ENCODE data around the gene MTUS2.
"Not testable (repeated sequence)": the region's sequence is repeated elsewhere in the genome, so short reads cannot be mapped to it uniquely, and the experiment has no call there.

MTUS2 gene

DNA sequence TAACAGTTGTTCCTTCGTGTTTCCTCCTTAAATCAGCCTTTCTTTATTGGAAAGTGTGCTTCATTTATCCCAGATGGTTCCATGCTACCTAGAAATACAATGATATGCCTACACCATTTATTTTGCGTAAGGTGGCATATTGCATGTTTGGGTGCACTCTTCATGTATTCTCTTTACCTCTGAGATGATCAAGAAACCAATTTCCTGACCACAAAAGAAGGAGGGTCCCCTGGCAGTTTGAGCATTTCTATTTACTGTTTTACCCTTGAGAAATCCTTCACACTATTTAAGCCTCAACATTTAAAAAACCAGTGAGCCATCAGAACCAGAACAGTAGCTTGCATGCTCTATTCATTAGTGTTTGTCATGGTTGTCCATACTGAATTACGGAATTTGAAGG is 354.0 kb downstream of the MTUS2 start:
- DNase-seq = no peak

GRCh38 chr13:29175250-29175873 is 355.2 kb downstream of the MTUS2 start:
- no peak for DNase-seq

DNA sequence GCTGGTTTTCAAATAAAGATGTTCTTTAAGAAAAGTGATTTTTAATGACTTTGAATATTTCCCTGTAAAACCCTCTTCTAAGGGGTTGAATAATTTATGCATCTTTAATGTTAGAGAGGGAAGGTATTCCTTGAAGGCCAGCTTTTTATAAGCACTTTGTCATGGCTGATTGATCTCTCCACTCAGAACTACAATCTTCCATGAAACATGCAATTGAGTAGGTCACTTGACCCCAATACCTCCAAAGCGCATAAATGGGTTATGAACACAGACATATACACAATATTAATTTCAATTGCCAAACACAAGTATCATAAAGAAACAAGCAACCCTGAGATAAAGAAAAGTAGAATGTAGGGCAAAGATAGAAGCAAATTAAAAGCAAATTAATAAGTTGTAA is 359.9 kb downstream of the MTUS2 start:
- DNase-seq = no peak

GRCh38 chr13:29182216-29182615 is 362.1 kb downstream of the MTUS2 start:
- DNase-seq = no peak

DNA sequence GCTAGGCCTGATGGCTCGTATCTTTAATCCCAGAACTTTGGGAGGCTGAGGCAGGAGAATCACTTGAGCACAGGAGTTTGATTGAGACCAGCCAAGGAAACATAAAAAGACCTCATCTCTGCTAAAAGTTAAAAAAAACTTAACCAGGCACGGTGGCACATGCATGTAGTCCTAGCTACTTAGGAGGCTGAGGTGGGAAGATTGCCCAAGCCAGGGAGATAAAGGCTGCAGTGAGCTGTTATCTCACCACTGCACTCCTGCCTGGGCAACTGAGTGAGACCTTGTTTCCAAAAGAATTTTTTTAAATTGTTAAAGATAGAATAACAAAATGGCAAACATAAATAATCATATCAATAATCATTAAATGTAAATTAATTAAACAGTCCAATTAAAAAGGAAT is 365.8 kb downstream of the MTUS2 start:
- DNase-seq = no peak

- DNase-seq = no peak
Measured at GRCh38 chr13:29187584-29187983, 367.4 kb downstream of the MTUS2 start.

DNA sequence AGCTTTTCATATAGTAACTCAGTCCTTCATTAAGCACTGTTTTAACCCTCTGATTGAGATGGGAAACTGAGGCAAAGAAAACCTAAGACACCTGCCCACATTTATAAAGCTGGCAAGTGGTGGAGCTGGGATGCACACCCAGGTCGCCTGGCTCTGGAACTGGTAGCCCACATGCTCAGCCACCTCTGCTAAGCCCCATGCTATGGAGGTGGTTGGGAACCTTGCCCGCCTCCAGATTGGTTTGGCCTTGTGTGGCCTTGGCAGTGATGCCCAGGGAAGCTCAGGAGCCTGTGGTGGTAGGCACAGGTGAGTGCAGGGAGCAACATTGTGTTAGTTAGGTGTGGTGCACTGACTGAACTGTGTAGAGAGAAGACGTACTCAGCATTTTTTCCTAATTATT is 370.2 kb downstream of the MTUS2 start:
- no peak for DNase-seq

DNA sequence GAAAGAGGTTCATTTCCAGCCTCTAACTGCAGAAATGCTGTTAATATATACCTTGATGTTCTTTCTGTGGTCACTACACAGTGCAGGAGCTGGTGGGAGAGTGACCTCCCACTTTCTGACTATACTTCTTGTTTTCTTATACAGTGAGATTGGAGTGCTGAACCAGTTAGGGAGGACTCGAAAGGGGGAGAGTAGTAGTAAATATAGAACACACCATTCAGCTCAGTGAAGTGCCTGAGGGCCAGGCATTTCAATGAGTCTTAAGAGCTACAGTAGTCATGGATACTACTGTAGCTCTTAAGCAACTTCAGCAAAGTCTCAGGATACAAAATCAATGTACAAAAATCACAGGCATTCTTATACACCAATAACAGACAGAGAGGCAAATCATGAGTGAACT is 372.9 kb downstream of the MTUS2 start:
- DNase-seq = no peak

DNA sequence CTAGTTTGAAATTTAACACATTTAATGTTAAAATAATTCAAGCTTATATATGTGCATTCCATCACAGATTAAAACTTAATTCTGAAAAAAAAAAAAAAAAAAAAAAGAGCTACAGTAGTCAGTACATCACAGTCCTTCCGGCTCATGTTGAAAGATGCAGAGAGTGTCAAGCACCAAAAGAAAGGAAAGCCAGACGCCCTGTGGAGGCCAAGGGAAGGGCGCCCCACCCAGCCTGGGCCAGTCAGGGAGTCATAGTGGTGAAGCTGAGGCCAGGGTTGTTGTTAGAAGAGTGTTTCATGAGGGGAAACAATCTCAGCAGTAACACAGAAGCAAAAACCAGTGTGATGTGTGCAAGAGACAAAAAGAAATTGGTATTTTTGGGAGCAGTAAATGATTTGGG is 375.3 kb downstream of the MTUS2 start:
- no peak for DNase-seq

GRCh38 chr13:29196409-29197074 is 376.4 kb downstream of the MTUS2 start:
- DNase-seq = no peak

DNA sequence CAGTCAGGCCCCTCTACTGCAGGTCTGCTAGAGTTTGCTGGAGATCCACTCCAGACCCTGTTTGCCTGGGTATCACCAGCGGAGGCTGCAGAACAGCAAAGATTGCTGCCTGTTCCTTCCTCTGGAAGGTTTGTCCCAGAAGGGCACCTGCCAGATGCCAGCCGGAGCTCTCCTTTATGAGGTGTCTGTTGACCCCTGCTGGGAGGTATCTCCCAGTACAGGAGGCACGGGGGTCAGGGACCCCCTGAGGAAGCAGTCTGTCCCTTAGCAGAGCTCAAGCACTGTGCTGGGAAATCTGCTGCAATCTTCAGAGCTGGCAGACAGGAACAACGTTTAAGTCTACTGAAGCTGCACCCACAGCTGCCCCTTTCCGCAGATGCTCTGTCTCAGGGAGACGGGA is 382.6 kb downstream of the MTUS2 start:
- not testable (repeated sequence) for DNase-seq

GRCh38 chr13:29204651-29205050 is 384.5 kb downstream of the MTUS2 start:
- DNase-seq = no peak

DNA sequence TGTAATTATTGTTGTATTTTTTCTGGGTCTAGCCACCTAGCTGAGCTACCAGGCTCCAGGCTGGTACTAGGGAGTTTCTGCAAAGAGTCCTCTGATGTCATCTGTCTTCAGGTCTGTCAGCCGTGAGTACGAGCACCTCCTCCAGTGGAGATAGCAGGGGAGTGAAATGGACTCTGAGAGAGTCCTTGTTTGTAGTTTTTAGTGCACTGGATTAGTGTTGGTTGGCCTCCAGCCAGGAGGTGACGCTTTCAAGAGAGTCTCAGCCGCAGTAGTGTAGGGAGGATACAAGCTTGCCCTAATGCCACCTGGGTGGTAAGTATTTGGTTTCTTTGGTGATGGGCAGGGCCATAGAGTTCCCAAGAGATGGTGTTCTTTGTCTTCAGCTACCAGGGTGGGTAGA is 390.5 kb downstream of the MTUS2 start:
- no peak for DNase-seq

- not testable (repeated sequence) for DNase-seq
Measured at GRCh38 chr13:29211162-29211561, 391.0 kb downstream of the MTUS2 start.

- no peak for DNase-seq
Measured at GRCh38 chr13:29222458-29222857, 402.3 kb downstream of the MTUS2 start.

GRCh38 chr13:29224206-29224605 is 404.1 kb downstream of the MTUS2 start:
- no peak for DNase-seq

DNA sequence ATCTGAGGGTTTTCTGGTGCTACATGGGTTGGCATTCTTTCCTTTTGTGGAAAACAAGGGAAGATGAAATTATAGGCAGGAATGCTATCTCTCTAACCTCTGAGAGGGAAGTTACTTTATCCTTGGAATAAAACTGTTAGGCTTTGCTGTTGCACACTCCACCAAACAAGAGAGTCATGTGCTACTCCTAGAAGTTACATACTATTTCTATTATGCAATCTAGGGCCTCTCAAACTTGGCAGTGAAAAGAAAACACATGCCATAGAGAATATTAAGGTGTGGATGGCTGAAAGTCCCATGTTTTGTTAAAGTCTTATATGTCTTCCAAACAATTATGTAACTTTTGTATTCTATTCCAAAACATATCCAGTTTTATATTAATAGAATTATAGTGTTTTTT is 407.4 kb downstream of the MTUS2 start:
- no peak for DNase-seq

- DNase-seq = no peak
Measured at GRCh38 chr13:29230299-29230845, 410.2 kb downstream of the MTUS2 start.

DNA sequence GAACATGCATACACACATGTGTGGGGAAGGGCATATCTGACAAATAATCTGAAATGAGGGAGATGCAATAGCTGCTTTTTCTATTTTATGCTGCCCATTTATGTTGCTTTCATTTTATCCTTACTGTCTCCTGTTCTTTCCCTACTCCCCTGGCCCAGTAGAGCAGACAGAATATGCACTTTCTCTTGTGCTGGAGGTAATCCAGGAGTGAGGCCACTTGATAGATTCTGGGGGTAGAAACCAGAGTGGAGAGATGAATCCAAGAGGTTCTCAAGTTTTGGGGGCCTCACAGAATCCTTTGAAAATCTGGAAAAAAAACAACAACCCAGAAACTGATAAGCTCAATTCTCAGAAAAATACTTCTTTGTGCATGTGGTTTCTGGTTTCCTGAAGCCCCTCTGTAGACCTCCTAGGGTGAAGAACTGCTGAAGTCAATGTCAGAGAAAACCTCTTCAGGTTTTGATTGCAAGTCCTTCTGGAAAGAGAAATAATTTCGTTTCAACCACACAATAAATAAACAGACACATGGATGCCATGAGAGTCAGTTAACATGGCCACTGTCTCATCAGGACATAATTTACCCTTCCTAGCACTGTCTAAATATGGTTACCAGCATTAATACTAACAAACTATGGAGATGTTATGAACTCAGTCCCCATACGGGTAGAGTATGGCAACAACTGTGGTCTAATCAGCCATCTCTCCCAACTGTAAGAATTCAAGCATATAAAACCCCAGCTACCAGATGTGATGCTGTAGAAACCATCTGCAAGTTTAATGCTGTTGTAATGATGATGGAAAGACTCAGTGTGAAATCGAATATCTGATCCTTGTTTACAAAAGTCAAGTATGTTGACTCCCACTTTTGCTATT is 419.8 kb downstream of the MTUS2 start:
- no peak for DNase-seq

DNA sequence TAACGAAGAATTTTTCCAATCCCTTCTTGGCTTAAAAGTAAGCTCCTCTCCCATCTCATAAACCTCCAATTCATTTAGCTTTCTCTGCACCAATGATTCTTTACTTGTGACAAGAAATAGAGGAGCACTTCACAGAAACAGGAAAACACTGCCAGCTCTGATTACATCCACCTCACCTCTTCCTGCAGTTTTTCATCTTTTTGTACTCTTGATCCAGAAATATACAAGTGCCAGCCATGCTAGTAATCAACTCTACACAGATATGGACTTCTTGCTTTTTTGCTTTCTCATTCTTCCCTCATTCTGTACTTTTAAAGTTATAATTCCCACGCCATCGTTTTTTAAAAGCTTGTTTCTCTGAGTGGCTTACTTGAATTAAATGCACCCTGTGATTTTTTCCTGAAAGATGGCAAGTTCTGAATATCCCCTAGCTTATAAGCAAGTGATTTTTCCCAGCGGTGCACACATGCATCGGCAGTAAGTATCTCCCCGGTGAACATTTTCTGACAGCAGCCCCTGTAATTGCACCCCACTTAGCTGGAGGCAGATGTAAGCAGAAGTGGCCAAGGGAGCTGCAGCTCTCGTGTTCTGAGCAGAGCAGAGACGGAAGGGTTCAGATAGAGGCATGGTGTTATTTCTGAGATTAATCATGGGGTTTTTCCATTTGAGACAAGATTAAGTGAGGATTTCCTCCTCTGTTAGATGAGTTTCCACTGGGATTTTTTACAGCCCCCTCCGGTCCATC is 434.7 kb downstream of the MTUS2 start:
- DNase-seq = no peak

- no peak for DNase-seq
Measured at GRCh38 chr13:29255567-29255966, 435.4 kb downstream of the MTUS2 start.

GRCh38 chr13:29260684-29261083 is 440.5 kb downstream of the MTUS2 start:
- no peak for DNase-seq

- DNase-seq = no peak
Measured at GRCh38 chr13:29266261-29266660, 446.1 kb downstream of the MTUS2 start.
